CD4-positive, alpha-beta T cell treated with Interferon gamma for 1 hour (primary cell): ENCODE data around the gene MAMSTR.
A peak's percentile ranks its signal among the peaks of the same experiment; 100 is the strongest.
"Not testable (repeated sequence)": the region's sequence is repeated elsewhere in the genome, so short reads cannot be mapped to it uniquely, and the experiment has no call there.

Source experiments
- DNase-seq: peaks from one replicate; pipeline ENCODE4 v3.0.0-alpha.2; 2020

The MAMSTR gene

GRCh38 chr19:48683349-48683748 is 36.2 kb downstream of the MAMSTR start:
- peak; percentile 53 for DNase-seq

GRCh38 chr19:48681127-48681470 is 38.4 kb downstream of the MAMSTR start:
- DNase-seq = no peak

DNA sequence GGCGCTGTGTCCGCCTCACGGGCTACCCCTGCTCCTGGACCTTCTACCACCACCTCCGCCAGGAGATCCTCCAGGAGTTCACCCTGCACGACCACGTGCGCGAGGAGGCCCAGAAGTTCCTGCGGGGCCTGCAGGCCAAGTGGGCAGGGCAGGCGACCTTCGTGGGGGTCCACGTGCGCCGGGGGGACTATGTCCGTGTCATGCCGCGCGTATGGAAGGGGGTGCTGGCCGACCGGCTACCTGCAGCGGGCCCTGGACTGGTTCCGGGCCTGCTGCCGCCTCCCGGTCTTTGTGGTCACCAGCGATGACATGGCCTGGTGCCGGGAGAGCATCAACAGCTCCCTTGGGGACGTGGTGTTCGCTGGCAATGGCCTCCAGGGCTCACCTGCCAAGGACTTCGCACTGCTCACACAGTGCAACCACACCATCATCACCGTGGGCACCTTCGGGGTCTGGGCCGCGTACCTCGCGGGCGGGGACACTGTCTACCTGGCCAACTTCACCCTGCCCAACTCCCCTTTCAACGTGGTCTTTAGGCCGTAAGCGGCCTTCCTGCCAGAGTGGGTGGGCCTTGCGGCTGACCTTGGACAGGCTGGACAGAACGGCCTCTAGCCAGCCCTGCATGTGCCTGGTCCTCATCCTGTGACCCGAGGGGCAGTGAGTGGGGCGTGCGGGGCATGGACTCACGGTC is 38.9 kb downstream of the MAMSTR start:
- DNase-seq = no peak

DNA sequence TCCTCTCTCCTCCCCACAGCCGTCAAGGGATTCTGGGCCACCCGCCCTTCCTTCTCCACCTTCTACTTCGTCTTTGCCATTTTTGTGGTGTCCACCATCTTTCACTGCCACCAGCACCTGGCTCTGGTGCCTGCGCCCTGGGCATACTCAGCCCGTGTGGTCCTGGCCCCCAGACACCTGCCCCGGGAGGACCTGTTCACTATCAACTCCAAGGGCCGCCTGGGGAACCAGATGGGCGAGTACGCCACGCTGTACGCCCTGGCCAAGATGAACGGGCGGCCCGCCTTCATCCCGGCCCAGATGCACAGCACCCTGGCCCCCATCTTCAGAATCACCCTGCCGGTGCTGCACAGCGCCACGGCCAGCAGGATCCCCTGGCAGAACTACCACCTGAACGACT is 39.5 kb downstream of the MAMSTR start:
- DNase-seq = not testable (repeated sequence)

- no peak for DNase-seq
Observed at GRCh38 chr19:48678201-48678600, 41.3 kb downstream of the MAMSTR start.

- no peak for DNase-seq
Observed at GRCh38 chr19:48676887-48677286, 42.6 kb downstream of the MAMSTR start.

DNA sequence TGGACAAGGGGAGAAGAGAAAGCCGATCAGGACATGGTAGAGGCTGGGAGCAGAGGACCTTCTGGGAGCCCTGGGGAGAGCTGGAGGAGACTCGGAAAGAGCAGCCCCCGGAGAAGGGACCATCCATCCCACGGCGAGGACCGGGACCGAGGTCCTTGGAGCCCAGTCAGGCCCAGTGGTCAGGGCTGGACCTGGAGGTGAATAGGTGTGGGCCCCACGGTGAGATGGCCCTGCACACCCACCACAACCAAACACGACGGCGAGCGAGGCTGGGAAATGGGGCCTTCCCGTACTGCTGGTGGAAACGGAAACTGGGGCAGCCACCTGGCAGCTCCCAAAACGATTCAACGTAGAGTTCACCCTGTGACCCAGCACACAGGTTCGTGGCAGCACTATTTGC is 43.0 kb downstream of the MAMSTR start:
- DNase-seq = no peak

DNA sequence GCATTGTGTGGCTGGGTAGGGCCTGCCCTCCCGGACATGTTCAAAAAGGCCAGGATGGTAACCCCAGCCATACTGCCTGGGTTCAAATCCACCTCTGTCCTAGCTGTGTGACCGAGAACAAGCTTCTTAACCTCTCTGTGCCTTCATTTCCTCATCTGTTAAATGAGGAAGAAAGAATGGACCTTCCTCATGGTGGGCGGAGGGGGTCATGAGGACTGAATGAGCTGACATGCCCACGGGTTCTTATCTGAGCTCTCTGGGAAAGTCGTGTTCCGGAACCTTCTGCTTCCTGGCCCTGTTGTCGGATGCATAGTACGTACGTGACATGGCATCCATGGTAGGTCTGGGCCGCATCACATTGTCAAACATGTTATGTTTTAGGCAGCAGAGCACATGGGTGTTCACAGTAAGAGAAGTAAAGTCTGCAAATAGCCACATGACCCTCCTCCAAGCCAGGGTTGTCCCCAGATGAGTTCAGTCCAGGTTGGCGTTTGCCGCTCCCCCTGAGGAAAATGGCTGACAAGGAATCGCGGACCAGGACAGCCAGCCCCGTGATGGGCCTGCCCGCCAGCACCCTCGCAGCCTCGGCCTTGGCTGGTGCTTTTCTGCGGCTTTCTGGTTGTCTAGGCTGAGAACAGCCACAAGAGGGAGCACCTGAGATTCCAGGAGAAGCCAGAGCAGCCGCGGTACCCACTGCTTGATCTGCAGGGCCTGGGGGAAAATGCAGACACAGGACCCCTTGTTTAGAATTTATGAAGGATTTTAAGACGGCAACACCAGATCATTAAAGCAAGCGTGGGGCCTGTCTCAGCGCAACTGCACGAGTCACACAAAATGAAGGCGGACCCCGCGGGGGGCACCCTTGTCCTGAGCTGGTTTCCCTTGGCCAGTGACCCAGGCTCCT is 44.4 kb downstream of the MAMSTR start:
- DNase-seq = peak; percentile 78

DNA sequence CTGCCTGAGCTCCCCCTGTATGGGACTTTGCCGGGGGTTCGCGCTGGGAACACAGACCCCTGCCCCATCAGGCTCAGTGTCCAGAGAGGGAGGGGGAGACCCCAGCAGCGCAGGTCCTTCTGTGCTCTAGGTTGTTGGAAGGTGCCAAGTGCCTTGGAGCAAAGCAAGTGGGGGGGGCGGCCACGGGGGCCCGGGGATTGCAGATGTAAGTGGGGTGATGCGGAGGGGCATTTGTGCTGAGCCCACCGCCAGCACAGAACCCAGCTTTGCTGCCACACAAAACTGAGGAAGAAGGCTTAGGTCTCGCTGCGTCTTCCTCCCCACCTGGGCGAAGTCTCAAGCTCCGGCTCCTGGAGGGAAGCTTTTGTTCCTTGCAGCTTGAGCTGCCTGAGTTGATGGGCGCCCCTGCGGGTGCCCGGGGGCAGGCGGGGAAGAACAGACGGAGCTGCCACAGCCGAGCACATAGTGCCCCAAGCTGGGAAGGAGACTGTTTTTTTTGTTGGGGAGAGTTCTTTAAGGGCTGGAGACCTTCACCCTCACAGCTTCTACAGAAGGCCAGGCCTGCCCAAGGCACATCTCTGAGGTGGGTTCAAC is 45.2 kb downstream of the MAMSTR start:
- DNase-seq = no peak

DNA sequence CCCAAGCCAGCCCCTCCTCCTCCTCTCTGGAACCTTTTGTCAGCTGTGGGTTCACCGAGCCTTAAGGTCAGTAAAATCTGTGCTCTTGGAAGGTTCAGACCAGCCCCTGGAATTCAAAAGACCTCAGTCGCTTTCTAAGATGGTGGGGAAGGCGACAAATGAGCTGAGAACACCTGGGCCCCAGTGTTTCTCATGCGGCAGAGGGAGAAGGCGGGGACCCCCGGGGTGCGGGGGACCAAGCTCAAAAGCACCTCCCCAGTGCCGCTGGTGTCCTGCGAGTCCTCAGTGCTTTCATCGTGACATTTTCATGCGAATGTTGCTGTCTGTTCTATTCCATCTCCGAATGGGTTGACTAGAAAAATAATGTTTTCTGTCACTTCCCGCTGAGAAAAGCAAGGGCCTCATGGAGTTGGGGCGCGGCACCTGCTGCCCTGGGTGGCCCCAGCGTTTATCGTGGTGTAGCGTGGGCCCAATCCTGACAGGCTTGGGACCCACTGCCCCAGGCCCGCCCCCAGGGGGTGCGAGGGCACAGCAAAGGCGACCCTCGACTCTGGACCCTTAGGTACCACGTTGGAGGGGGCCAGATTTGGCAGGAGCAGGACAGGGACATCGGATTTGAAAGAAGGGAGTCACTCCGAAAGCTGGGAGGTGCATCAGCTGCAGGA is 46.0 kb downstream of the MAMSTR start:
- no peak for DNase-seq

DNA sequence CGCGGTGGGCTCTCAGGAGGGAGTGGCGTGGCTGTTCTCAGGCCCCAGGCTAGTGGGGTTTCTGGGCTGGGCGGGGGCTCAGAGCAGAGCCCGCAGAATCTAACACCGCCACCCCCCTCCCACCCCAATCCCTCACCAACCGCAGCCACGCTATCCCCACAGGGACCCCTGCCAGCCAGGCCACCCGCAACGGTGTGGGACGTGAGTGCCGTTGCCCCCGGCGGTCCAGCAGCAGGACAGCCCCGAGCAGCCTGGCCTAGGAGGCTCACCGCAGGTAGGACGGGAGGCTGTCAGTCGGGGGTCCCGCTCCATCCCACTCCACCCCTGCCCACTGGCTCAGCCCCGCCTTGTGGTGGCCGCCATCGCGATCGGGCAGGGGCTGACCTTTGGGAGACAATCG is 46.5 kb downstream of the MAMSTR start, which contains the start of gene NTN5:
Gene NTN5 (minus strand): TSS at position 24 of the 400 bp plus-strand sequence. CDS start 2,031 bp downstream, outside the sequence.
- no peak for DNase-seq

- DNase-seq = no peak
Observed at GRCh38 chr19:48671446-48671995, 48.0 kb downstream of the MAMSTR start.

DNA sequence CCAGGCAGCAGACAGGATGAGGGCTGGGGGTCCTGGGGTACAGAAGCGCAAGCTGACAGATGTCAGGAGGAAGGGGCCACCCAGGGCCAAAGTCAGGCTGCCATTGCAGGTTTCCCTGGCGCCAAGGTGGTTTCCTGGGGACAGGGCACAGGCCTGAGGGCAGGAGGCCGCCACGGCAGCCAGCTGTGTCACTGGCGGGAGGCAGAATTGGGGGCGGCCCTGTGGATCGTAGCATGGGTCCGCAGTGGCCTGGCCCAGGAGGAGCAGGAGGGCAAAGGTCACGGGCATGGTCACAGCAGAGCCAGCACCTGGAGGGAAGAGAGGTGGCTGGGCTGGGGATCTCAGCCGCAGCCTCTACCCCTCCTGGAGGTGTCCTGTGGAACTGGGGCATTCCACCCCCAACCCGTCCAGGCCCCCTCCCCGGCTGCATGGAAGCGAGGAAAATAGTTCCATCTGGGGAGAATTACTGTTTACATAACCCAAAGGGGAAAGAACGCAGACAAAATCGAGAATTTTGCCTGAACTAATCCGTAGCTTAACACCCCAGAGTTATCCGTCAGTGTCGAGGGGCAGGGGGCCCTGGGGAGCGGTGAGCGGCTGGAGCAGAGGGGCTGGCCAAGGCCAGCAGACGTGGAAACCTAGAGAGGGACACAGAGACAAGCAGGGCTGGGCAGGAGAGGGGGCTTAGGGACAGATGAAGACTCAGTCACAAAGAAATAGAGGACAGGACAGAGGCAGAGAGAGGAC is 48.7 kb downstream of the MAMSTR start:
- no peak for DNase-seq

GRCh38 chr19:48669903-48670668 is 49.4 kb downstream of the MAMSTR start:
- DNase-seq = no peak

DNA sequence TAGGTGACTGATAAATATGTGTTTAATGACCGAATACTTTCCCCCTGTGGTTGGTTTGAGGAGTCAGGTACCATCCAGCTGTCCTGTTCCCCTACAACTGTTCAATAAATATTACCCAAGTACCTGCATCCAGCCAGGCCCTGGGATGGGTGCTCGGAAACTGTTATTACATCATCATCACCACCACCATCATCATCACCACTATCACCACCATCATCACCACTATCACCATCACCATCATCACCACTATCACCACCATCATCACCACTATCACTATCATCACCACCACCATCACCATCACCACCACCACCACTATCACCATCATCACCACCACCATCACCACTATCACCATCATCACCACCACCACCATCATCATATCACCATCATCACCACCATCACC is 50.8 kb downstream of the MAMSTR start:
- DNase-seq = no peak

GRCh38 chr19:48668332-48668731 is 51.2 kb downstream of the MAMSTR start:
- no peak for DNase-seq

DNA sequence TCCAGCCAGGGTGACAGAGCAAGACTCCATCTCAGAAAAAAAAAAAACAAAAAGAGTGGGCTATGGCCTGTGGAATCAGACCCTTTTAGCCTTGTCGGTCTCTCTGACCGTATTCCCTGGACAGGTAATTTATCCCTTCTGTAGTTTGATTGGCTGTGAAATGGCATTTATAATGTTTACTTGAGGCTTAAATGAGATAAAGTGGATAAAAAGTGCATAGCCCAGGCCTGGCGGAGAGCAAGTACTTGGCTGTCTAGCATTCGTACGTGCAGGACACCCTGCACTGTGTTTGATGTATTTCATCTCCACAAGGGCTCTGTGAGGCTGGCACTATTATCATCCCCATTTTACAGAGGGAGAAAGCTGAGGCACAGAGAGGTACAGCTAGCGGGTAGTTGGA is 53.7 kb downstream of the MAMSTR start:
- DNase-seq = no peak

DNA sequence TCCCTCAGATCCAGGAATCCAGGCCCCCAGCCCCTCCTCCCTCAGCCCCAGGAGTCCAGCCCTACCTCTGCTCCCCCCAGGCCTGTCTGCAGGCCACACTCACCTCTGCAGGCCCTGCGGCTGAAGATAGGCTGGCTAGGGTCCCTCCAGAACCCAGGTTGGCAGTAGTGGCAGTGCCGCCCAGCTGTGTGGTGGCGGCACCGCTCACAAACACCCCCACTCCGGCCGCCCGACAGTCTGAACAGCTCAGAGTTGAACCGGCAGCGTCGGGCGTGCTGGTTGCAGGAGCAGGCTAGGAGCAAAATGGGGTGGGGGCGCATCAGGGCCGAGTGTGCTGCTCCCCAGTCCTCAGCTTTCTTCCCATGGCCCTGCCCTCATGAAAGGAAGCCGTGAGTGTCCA is 55.0 kb downstream of the MAMSTR start:
- no peak for DNase-seq

GRCh38 chr19:48663667-48664066 is 55.9 kb downstream of the MAMSTR start:
- DNase-seq = no peak
